T-cell (primary cell): ENCODE measurements around the gene COL15A1. TPM values are rescaled to one million over a fixed set of nuclear protein-coding genes. Genes with fewer than 3 reads are reported as not detected.
A peak's percentile ranks its signal among the peaks of the same experiment; 100 is the strongest.
"Not testable (repeated sequence)": the region's sequence is repeated elsewhere in the genome, so short reads cannot be mapped to it uniquely, and the experiment has no call there.

Experiments used
- ATAC-seq, 4 experiments: fragments of 200-7000 bp in 3 of 4; fragments of 150-1000 bp in 1 of 4; cut with Tn5 transposase; replicated peaks in 1 of 4; 1 replicate in 3 of 4; 2 replicates in 1 of 4; pipeline ENCODE4 v1.10.0; 2021; ENCODE audit warnings: moderate library complexity in 3 of 4, mild to moderate bottlenecking in 2 of 4, moderate number of reproducible peaks in 1 of 4
- CTCF ChIA-PET, 2 donors: fragments of 300-600 bp; sonication (Branson Sonifier 250); formaldehyde crosslinking; loops; one replicate each; lab custom pipeline; 2022; ENCODE audit warnings: antibody characterized with exemption in 2 of 2; lab: Charles Lee
- POLR2A ChIA-PET, 2 donors: fragments of 300-600 bp; sonication (Branson Sonifier 250); formaldehyde crosslinking; loops; one replicate each; lab custom pipeline; 2022; ENCODE audit warnings: antibody characterized with exemption in 2 of 2; lab: Charles Lee
- DNase-seq, 35 experiments: peaks; one replicate each; pipeline versions ENCODE4 v3.0.0 to v3.0.0-alpha.2; 2013 to 2023
- H3K27ac ChIP-seq: one replicate; pipeline ENCODE4 v1.5.1; 2013; ENCODE audit warnings: low read length
- H3K27me3 ChIP-seq, 2 experiments: replicated peaks in 1 of 2; 1 replicate in 1 of 2; 2 replicates in 1 of 2; pipeline versions ENCODE4 v1.6.1 to v1.7.0; 2013; ENCODE audit warnings: low read length in 1 of 2, mixed read lengths in 1 of 2; ENCODE audit not compliant: control insufficient read depth in 2 of 2, insufficient read depth in 2 of 2; ENCODE audit errors: extremely low read depth in 1 of 2
- H3K36me3 ChIP-seq, 2 donors: 1 replicate in 1 of 2; 2 replicates in 1 of 2; pipeline versions ENCODE4 v1.6.1 to v1.7.0; 2013; ENCODE audit warnings: low read length in 1 of 2; ENCODE audit not compliant: control insufficient read depth in 2 of 2, insufficient read depth in 1 of 2; ENCODE audit errors: extremely low read depth in 1 of 2
- H3K4me1 ChIP-seq, 2 experiments: 1 replicate in 1 of 2; 2 replicates in 1 of 2; pipeline versions ENCODE4 v1.6.1 to v1.7.0; 2013; ENCODE audit warnings: low read length in 2 of 2, mixed read lengths in 1 of 2; ENCODE audit not compliant: insufficient read depth in 2 of 2, control insufficient read depth in 1 of 2; ENCODE audit errors: extremely low read depth in 1 of 2
- H3K4me3 ChIP-seq, 2 donors: 1 replicate in 1 of 2; 2 replicates in 1 of 2; pipeline versions ENCODE4 v1.5.1 to v1.7.0; 2013; ENCODE audit warnings: mild to moderate bottlenecking in 2 of 2, low read length in 1 of 2, moderate library complexity in 1 of 2; ENCODE audit not compliant: control insufficient read depth in 1 of 2; ENCODE audit errors: extremely low read depth in 1 of 2
- H3K9me3 ChIP-seq: 2 replicates; pipeline ENCODE4 v1.7.0; 2013
- H3K27ac Mint-ChIP-seq, 2 donors: one replicate each; pipeline ENCODE4 v1.8.0; 2020 to 2021; ENCODE audit warnings: mild to moderate bottlenecking in 2 of 2, mixed read lengths in 2 of 2
- H3K27me3 Mint-ChIP-seq, 2 donors: one replicate each; pipeline ENCODE4 v1.8.0; 2021 to 2022; ENCODE audit warnings: mixed read lengths in 2 of 2
- H3K36me3 Mint-ChIP-seq: one replicate; pipeline ENCODE4 v1.8.0; 2021; ENCODE audit warnings: mixed read lengths
- H3K4me1 Mint-ChIP-seq, 3 donors: one replicate each; pipeline ENCODE4 v1.8.0; 2020 to 2022; ENCODE audit warnings: mixed read lengths in 3 of 3, mild to moderate bottlenecking in 1 of 3
- H3K4me3 Mint-ChIP-seq, 3 donors: one replicate each; pipeline ENCODE4 v1.8.0; 2020 to 2022; ENCODE audit warnings: mild to moderate bottlenecking in 3 of 3, mixed read lengths in 3 of 3, moderate library complexity in 3 of 3
- H3K9me3 Mint-ChIP-seq, 3 donors: one replicate each; pipeline ENCODE4 v1.8.0; 2020 to 2022; ENCODE audit warnings: mixed read lengths in 3 of 3
- WGBS: methylation state at CpG from one replicate; pipeline ENCODE4 v1.1.5; 2013; ENCODE audit warnings: missing lambda C conversion rate; ENCODE audit not compliant: insufficient coverage; 5-methylcytosine and 5-hydroxymethylcytosine counted together
- total RNA-seq, 35 experiments: library from RNA in 6 of 35; stranded (reverse) in 6 of 35; fragments of 120-200 nt in 1 of 35; gene quantifications; one replicate each; pipeline versions ENCODE4 v1.2.1 to v1.2.4 and lab custom pipeline; 2013 to 2026

The COL15A1 gene
- total RNA-seq, 5 donors from 2014 or later (not counting 1 experiment from before 2014, with no cell fraction given), result 0.15 to 0.20 (median 0.19) TPM; not detected in 2

DNA sequence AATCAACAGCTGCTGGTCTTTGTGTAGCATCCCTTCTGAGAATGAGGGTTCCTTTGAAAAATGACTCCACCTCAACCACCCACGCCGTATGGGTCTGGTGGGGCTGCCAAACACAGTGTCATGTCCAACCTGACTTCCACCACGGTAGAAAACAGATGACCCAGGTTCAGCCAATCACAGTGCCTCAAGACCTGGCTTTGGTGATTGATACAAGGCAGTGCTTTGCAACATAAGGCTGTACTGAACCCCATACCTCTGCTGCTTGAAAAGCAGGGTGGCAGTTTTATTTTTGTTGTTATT lies 149.7 kb downstream of the COL15A1 start:
- Histone ChIP-seq H3K27ac (no peak overlapping the region), H3K4me3 (no peak overlapping the region), H3K27me3 (no peaks in the 10 kb centered on the region), H3K4me1 (peaks cover 10 to 34% of the 10 kb centered on the region in 2 experiments), H3K36me3 (peaks cover 0 to 4% of the 10 kb centered on the region in 2 donors), H3K9me3 (no peaks in the 10 kb centered on the region)
- H3K36me3 Mint-ChIP-seq, result no peaks in the 10 kb centered on the region
- WGBS, result no CpG with 5 or more reads among the region's 3 CpGs
- peak overlapping the region in 1 of 2 donors; percentile 91 for H3K27ac Mint-ChIP-seq
- peaks cover 47 to 63% (median 52%) of the 10 kb centered on the region in 3 donors for H3K4me1 Mint-ChIP-seq
- H3K4me3 Mint-ChIP-seq, result peak overlapping the region in 1 of 3 donors; percentile 67
- H3K9me3 Mint-ChIP-seq, result peaks cover 0 to 3% (median 0%) of the 10 kb centered on the region in 3 donors
- peak in 1 of 4 experiments; percentile 32 for ATAC-seq
- POLR2A ChIA-PET, result no interaction called here
- no peaks in the 10 kb centered on the region for H3K27me3 Mint-ChIP-seq
- DNase-seq, result no peak
- CTCF ChIA-PET, result interaction anchor here in 1 of 2 donors (0.6 kb wide), 1 partner anchor 47 kb away, joined by 3 read pairs; no protein-coding TSS in a partner anchor

DNA sequence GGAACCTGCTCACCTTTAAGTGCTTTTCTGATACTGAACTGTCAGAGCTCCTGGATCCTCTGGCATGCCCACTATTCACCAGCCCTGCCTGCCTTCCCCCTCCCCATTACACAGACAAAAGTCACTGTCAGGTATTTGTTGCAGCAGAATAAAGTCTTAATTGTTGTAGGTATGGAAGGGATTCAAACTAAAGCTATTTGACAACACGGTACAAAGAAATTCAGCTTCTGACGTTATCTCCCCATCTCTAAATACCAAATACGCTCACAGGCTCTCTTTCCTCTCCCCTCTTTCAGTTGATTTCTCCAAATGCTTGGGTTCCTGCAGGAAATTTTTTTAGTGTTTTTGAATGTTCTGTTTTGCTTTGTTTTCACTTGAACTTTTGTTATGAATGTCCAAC lies 151.9 kb downstream of the COL15A1 start:
- Histone ChIP-seq H3K27me3 (no peaks in the 10 kb centered on the region), H3K9me3 (no peaks in the 10 kb centered on the region), H3K36me3 (no peaks in the 10 kb centered on the region), H3K4me1 (peaks cover 10 to 34% of the 10 kb centered on the region in 2 experiments), H3K4me3 (no peak overlapping the region), H3K27ac (no peak overlapping the region)
- ATAC-seq (no peak), DNase-seq (no peak)
- Mint-ChIP-seq H3K27me3 (no peaks in the 10 kb centered on the region), H3K9me3 (peaks cover 0 to 11% (median 0%) of the 10 kb centered on the region in 3 donors), H3K4me1 (peaks cover 51 to 82% (median 62%) of the 10 kb centered on the region in 3 donors), H3K27ac (no peak overlapping the region), H3K4me3 (no peak overlapping the region), H3K36me3 (no peaks in the 10 kb centered on the region)
- ChIA-PET CTCF (interaction anchor here in 1 of 2 donors (0.8 to 0.9 kb wide), 2 partner anchors 45 to 326 kb away, joined by 3 read pairs; no protein-coding TSS in a partner anchor), POLR2A (no interaction called here)
- no CpG with 5 or more reads among the region's 3 CpGs for WGBS

DNA sequence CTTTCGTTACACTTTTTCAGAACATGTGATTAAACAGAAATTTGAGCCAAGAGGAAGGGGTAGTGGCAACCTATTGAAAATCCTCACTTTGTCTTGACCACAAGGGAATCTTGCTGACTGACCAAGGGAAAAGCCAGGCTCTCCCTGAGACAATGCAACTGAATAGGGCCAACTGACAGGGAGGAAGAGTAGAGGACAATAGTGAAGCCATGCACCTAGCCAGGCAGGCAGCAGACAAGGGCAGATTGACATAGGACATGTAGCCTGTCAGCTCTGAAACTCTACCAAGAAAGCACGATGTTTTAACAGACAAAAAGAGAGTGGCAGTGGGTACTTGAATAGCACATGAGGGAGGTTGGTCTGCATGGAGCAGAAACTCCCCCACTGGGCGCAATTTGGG lies 152.7 kb downstream of the COL15A1 start:
- H3K27ac Mint-ChIP-seq, result no peak overlapping the region
- Histone ChIP-seq H3K4me1 (peaks cover 10 to 30% of the 10 kb centered on the region in 2 experiments), H3K36me3 (no peaks in the 10 kb centered on the region), H3K9me3 (no peaks in the 10 kb centered on the region), H3K4me3 (no peak overlapping the region), H3K27ac (no peak overlapping the region), H3K27me3 (no peaks in the 10 kb centered on the region)
- H3K36me3 Mint-ChIP-seq, result no peaks in the 10 kb centered on the region
- 100% methylated on average over 1 of the region's 3 CpGs for WGBS
- H3K27me3 Mint-ChIP-seq, result no peaks in the 10 kb centered on the region
- H3K4me1 Mint-ChIP-seq, result peaks cover 47 to 78% (median 56%) of the 10 kb centered on the region in 3 donors
- ATAC-seq (no peak), DNase-seq (no peak)
- CTCF ChIA-PET, result interaction anchor here (0.9 kb wide), 2 partner anchors 45 to 98 kb away, joined by 3 to 4 read pairs; no protein-coding TSS in a partner anchor
- POLR2A ChIA-PET, result no interaction called here
- peaks cover 0 to 11% (median 0%) of the 10 kb centered on the region in 3 donors for H3K9me3 Mint-ChIP-seq
- H3K4me3 Mint-ChIP-seq, result no peak overlapping the region

DNA sequence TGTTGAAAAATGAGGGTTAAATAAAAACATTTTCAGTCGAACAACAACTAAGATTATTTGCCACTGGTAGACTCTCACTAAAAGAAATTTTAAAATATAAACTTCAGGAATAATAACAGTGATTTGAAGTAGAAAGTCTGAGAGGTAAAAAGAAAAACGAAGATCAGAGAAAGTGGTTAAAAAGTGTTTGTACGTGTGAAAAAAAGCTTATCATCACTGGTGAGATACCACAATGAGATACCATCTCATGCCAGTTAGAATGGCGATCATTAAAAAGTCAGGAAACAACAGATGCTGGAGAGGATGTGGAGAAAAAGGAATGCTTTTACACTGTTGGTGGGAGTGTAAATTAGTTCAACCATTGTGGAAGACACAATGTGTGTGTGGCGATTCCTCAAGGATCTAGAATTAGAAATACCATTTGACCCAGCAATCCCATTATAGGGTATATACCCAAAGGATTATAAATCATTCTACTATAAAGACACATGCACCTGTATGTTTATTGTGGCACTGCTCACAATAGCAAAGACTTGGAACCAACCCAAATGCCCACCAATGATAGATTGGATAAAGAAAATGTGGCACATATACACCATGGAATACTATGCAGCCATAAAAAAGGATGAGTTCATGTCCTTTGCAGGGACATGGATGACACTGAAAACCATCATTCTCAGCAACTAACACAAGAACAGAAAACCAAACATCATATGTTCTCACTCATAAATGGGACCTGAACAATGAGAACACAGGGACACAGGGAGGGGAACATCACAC lies 156.3 kb downstream of the COL15A1 start:
- DNase-seq, result not testable (repeated sequence)
- H3K4me1 Mint-ChIP-seq, result peaks cover 37 to 65% (median 46%) of the 10 kb centered on the region in 3 donors

DNA sequence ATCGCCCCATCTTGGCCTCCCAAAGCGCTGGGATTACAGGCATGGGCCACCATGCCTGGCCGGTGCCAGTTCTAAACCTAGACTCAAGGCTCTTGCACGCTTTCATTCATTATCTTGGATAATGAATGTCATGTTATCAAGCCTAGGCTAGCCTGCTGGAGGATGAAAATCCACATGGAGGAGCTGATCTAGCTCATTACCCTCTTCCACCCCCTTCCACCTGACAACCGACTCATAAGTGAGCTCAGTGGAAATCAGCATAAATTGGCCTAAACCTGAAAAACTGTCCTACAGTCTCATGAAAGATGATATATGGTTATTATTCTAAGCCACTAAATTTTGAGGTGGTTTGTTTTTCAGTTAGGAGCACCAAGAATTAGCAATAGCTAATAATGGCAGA lies 157.6 kb downstream of the COL15A1 start:
- Histone ChIP-seq H3K9me3 (no peaks in the 10 kb centered on the region), H3K27ac (no peak overlapping the region), H3K4me3 (no peak overlapping the region), H3K4me1 (peaks cover 5 to 16% of the 10 kb centered on the region in 2 experiments), H3K27me3 (no peaks in the 10 kb centered on the region), H3K36me3 (no peaks in the 10 kb centered on the region)
- 40% methylated on average over 1 of the region's 5 CpGs for WGBS
- peaks cover 0 to 11% (median 0%) of the 10 kb centered on the region in 3 donors for H3K9me3 Mint-ChIP-seq
- POLR2A ChIA-PET, result no interaction called here
- no peak overlapping the region for H3K4me3 Mint-ChIP-seq
- H3K27ac Mint-ChIP-seq, result peak overlapping the region in 1 of 2 donors; percentile 45
- ATAC-seq (no peak), DNase-seq (no peak)
- H3K27me3 Mint-ChIP-seq, result no peaks in the 10 kb centered on the region
- CTCF ChIA-PET, result interaction anchor here in 1 of 2 donors (1.5 kb wide), 1 partner anchor 10 kb away, joined by 3 read pairs; no protein-coding TSS in a partner anchor
- H3K36me3 Mint-ChIP-seq, result no peaks in the 10 kb centered on the region
- peaks cover 31 to 61% (median 39%) of the 10 kb centered on the region in 3 donors for H3K4me1 Mint-ChIP-seq

More for the DNA sequence above, 156.3 kb downstream of the COL15A1 start:
- ATAC-seq, H3K36me3 ChIP-seq, H3K4me3 Mint-ChIP-seq, H3K27me3 Mint-ChIP-seq, H3K4me3 ChIP-seq, H3K9me3 ChIP-seq, H3K36me3 Mint-ChIP-seq, POLR2A ChIA-PET, CTCF ChIA-PET, H3K27ac ChIP-seq, H3K27me3 ChIP-seq: not testable (repeated sequence)
- peaks cover 0 to 11% (median 0%) of the 10 kb centered on the region in 3 donors for H3K9me3 Mint-ChIP-seq
- whole genome bisulfite sequencing, result 8% methylated on average over 2 of the region's 5 CpGs
- H3K4me1 ChIP-seq, result peaks cover 7 to 16% of the 10 kb centered on the region in 2 experiments
- peak overlapping the region in 1 of 2 donors; percentile 57 for H3K27ac Mint-ChIP-seq

DNA sequence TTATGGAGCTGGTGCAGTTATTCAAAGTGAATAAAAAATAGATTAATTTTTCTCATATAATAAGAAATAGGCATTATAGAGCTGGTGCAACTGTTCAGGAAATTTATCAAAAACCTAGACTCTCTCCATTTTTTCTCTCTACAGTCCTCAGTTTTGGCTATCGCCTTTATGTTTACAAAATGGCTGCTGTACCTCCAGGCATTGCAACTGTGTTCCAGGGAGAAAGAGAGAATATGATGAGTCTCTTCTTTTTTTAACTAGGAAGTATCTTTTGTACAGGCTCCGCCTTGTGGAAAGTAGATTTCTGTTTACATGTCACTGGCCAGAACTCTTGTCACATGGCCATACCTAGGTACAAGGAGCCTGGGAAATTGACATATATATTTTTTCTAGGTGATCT lies 158.1 kb downstream of the COL15A1 start:
- H3K27me3 Mint-ChIP-seq, result no peaks in the 10 kb centered on the region
- ChIA-PET CTCF (interaction anchor here in 1 of 2 donors (1.5 kb wide), 1 partner anchor 9 kb away, joined by 3 read pairs; no protein-coding TSS in a partner anchor), POLR2A (no interaction called here)
- no peaks in the 10 kb centered on the region for H3K9me3 ChIP-seq
- H3K4me3 Mint-ChIP-seq, result no peak overlapping the region
- H3K4me3 ChIP-seq, result no peak overlapping the region
- H3K27ac Mint-ChIP-seq, result peak overlapping the region in 1 of 2 donors; percentile 41
- H3K4me1 ChIP-seq, result peaks cover 10 to 21% of the 10 kb centered on the region in 2 experiments
- no peaks in the 10 kb centered on the region for H3K27me3 ChIP-seq
- H3K4me1 Mint-ChIP-seq, result peaks cover 32 to 61% (median 39%) of the 10 kb centered on the region in 3 donors
- H3K36me3 ChIP-seq, result no peaks in the 10 kb centered on the region
- no CpG with 5 or more reads among the region's 2 CpGs for WGBS
- no peaks in the 10 kb centered on the region for H3K36me3 Mint-ChIP-seq
- peak overlapping the region; percentile 4 for H3K27ac ChIP-seq
- H3K9me3 Mint-ChIP-seq, result peaks cover 0 to 11% (median 0%) of the 10 kb centered on the region in 3 donors
- DNase-seq, result no peak
- ATAC-seq, result no peak
